Measurements from ENCODE around the gene GALNT9.
"Not testable (repeated sequence)": the region's sequence is repeated elsewhere in the genome, so short reads cannot be mapped to it uniquely, and the experiment has no call there.

GALNT9 gene

DNA sequence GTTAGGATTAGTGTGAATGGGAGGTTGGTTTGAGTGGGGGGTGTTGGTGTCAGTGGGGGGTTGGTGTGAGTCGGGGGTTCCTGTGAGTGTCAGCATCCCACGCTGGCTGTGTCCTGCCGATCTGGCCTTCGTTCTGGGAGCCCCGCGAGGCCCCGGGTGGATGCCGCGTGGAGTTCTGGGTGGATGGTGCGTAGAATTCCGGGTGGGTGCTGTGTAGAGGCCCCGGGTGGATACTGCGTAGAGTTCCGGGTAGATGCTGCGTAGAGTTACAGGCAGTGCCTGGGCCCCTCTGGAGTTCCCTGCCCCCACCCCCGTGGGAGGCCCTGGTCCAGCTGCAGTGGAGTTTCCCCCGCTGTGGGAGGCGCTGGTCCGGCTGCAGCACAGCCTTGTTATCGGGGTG, 176.4 kb downstream of the GALNT9 start:
- DNase-seq, result no peak

- DNase-seq, result no peak
Observed at GRCh38 chr12:132152411-132152821, 177.0 kb downstream of the GALNT9 start.

DNA sequence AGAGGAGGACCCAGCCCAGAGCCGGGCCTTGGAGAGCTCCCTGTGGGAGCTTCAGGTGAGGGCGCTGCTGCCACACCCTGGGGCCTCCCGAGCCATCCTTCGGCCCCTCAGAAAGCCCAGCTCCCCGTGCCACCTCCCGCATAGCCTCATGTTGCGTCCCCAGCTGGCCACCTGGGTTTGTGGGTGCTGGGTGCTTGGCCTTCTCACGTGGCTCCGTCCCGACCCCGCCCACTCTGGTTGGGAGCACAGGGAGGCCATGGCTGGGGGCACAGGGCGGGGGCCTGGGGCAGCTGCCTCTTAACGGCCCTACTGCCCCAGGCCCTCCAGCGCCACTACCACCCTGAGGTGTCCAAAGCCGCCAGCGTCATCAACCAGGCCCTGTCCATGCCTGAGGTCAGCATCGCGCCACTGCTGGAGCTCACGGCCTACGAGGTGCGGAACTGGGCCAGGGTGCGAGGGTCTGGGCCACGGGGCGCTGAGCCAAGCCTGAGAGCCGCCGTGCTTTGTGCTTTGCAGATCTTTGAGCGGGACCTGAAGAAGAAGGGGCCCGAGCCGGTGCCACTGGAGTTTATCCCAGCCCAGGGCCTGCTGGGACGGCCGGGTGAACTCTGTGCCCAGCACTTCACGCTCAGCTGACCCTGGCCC, 177.5 kb downstream of the GALNT9 start:
- no peak for DNase-seq

- no peak for DNase-seq
Observed at GRCh38 chr12:132151145-132151765, 178.1 kb downstream of the GALNT9 start.

DNA sequence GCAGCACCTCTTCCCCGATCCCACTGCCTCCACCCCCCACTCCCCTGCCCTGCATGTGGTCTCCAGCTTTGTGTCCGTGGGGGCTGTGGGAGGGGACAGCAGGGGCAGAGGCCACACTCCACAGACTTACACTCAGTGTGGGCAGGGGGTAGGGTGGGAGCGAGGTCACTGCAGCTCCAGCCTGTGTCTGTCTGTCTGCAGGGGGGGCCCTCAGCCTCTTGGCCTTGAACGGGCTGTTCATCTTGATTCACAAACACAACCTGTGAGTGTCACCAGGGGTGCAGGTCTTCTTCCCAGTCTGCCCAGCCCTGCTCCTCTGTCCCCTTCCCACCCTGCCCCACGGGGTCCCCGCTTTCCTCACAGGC, 178.6 kb downstream of the GALNT9 start:
- no peak for DNase-seq

GRCh38 chr12:132149526-132149925, 179.9 kb downstream of the GALNT9 start:
- DNase-seq, result not testable (repeated sequence)

GRCh38 chr12:132148368-132149045, 180.9 kb downstream of the GALNT9 start:
- no peak for DNase-seq

DNA sequence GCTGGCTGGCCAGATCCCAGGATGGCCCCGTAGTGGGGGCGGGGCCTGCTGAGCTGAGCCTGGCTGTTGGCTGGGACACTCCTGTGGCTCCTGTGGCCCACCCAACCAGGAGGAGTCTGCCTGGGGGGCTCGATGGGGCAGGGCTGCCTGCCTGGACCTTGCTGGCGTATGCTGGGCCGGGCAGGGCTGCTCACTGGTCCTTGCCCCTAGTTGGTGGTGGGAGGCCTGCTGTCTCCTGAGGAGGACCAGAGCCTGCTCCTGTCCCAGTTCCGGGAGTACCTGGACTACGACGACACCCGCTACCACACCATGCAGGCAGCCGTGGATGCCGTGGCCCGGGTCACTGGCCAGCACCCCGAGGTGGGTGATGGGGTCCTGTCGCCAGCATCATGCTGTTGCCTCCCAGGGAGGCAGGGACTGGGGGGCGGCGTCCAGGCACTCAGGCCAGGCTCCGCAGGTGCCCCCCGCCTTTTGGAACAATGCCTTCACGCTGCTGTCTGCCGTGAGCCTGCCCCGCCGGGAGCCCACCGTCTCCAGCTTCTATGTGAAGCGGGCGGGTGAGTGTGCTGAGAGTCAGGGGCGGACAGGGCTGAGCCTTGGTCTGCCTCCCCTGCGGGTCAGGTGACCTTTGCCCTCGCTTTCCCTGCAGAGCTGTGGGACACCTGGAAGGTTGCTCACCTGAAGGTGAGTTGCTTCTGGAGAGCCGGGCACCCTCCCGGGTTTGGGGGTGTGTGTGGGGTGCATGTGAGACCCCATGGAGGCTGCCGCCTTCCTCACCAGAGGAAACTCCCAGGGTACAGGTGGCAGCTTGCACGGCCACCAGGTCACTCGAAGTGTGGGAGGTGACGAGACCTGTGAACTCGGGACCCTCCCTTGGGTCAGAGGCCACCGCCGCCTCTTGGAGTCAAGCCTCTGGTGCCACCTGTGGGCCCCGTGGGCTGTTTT, 181.7 kb downstream of the GALNT9 start:
- DNase-seq, result no peak

GRCh38 chr12:132146772-132147422, 182.5 kb downstream of the GALNT9 start:
- DNase-seq, result no peak
